ENCODE data around the gene FRMD4A.

- TF ChIP-seq CTCF (IDR thresholded peaks at IDR 0.05), result no peak
- TF ChIP-seq POLR2A (IDR thresholded peaks at IDR 0.05), result no peak
These were observed 450.0 kb downstream of the FRMD4A start for GRCh38 chr10:13880760-13881159.

All from heart left ventricle (tissue), 13 donors.